Natural killer cell (primary cell): ENCODE measurements around the gene TTC9B. TPM values are rescaled to one million over a fixed set of nuclear protein-coding genes. Genes with fewer than 3 reads are reported as not detected.

Experiments
- ATAC-seq, 3 donors: fragments of 150-1000 bp in 2 of 3; fragments of 200-7000 bp in 1 of 3; cut with Tn5 transposase; 1 replicate in 1 of 3; 2 replicates in 2 of 3; pipeline ENCODE4 v1.10.0; 2021; ENCODE audit warnings: mild to moderate bottlenecking in 2 of 3, moderate library complexity in 2 of 3
- DNase-seq, 2 donors: peaks; one replicate each; pipeline versions ENCODE4 v3.0.0 to v3.0.0-alpha.2; 2013 to 2021; ENCODE audit warnings: mixed read lengths in 1 of 2
- H3K27ac ChIP-seq: one replicate; pipeline ENCODE4 v1.5.1; 2013; ENCODE audit warnings: mild to moderate bottlenecking, low read length
- H3K27me3 ChIP-seq: one replicate; pipeline ENCODE4 v1.6.1; 2013; ENCODE audit warnings: low read length; ENCODE audit not compliant: control insufficient read depth, insufficient read depth
- H3K36me3 ChIP-seq: one replicate; pipeline ENCODE4 v1.6.1; 2013; ENCODE audit warnings: low read length; ENCODE audit not compliant: control insufficient read depth, insufficient read depth
- H3K4me1 ChIP-seq: one replicate; pipeline ENCODE4 v1.6.1; 2013; ENCODE audit warnings: low read length; ENCODE audit not compliant: control insufficient read depth, insufficient read depth
- H3K4me3 ChIP-seq: one replicate; pipeline ENCODE4 v1.5.1; 2013; ENCODE audit warnings: low read length
- H3K9me3 ChIP-seq: one replicate; pipeline ENCODE4 v1.6.1; 2013; ENCODE audit warnings: low read length; ENCODE audit not compliant: control insufficient read depth, insufficient read depth
- H3K27ac Mint-ChIP-seq, 2 donors: one replicate each; pipeline ENCODE4 v1.8.0; 2022; ENCODE audit warnings: mild to moderate bottlenecking in 2 of 2, mixed read lengths in 2 of 2, moderate library complexity in 1 of 2
- H3K27me3 Mint-ChIP-seq, 2 donors: one replicate each; pipeline ENCODE4 v1.8.0; 2022; ENCODE audit warnings: low read depth in 2 of 2, mixed read lengths in 2 of 2
- H3K36me3 Mint-ChIP-seq: one replicate; pipeline ENCODE4 v1.8.0; 2022; ENCODE audit warnings: mixed read lengths
- H3K4me1 Mint-ChIP-seq, 2 donors: one replicate each; pipeline ENCODE4 v1.8.0; 2022; ENCODE audit warnings: mixed read lengths in 2 of 2
- H3K4me3 Mint-ChIP-seq: one replicate; pipeline ENCODE4 v1.8.0; 2022; ENCODE audit warnings: mild to moderate bottlenecking, moderate library complexity, mixed read lengths
- H3K9me3 Mint-ChIP-seq, 2 donors: one replicate each; pipeline ENCODE4 v1.8.0; 2022; ENCODE audit warnings: mixed read lengths in 2 of 2
- CTCF ChIP-seq: fragments of 200-600 bp; IDR thresholded peaks from one replicate; pipeline ENCODE4 v1.8.0; 2022; ENCODE audit warnings: antibody characterized with exemption
- WGBS: methylation state at CpG from one replicate; pipeline ENCODE4 v1.1.7; 2013; ENCODE audit warnings: missing lambda C conversion rate; ENCODE audit not compliant: insufficient coverage; 5-methylcytosine and 5-hydroxymethylcytosine counted together
- intact Hi-C: fragments of 100-400 bp; cut with micrococcal nuclease; formaldehyde crosslinking; loops from one replicate; pipeline ENCODE4 v1.14.2; 2022
- total RNA-seq, 4 donors: library from RNA; stranded (reverse); fragments of 120-200 nt in 1 of 4; gene quantifications; one replicate each; pipeline versions ENCODE4 v1.2.3 to v1.2.4, GENCODE V29; 2013 to 2022

TTC9B gene
- total RNA-seq, 3 donors from 2014 or later (not counting 1 experiment from before 2014, with no cell fraction given), result not detected

GRCh38 chr19:40229926-40230417, 11.8 kb upstream of the TTC9B start:
- Histone ChIP-seq H3K9me3 (no peaks in the 10 kb centered on the region), H3K4me1 (peaks cover 11% of the 10 kb centered on the region), H3K27me3 (peaks cover 16% of the 10 kb centered on the region), H3K27ac (no peak overlapping the region), H3K4me3 (no peak overlapping the region), H3K36me3 (peaks cover 9% of the 10 kb centered on the region)
- WGBS, result 78% methylated on average over 4 of the region's 4 CpGs
- Mint-ChIP-seq H3K36me3 (no peaks in the 10 kb centered on the region), H3K27me3 (peaks cover 16 to 21% of the 10 kb centered on the region in 2 donors), H3K4me1 (peaks cover 16 to 20% of the 10 kb centered on the region in 2 donors), H3K9me3 (no peaks in the 10 kb centered on the region), H3K4me3 (no peak overlapping the region), H3K27ac (peak overlapping the region; percentile 3 to 41)
- TF ChIP-seq CTCF, result no peak
- DNase-seq (no peak), ATAC-seq (no peak)
- intact Hi-C loops, result no loop called here

DNA sequence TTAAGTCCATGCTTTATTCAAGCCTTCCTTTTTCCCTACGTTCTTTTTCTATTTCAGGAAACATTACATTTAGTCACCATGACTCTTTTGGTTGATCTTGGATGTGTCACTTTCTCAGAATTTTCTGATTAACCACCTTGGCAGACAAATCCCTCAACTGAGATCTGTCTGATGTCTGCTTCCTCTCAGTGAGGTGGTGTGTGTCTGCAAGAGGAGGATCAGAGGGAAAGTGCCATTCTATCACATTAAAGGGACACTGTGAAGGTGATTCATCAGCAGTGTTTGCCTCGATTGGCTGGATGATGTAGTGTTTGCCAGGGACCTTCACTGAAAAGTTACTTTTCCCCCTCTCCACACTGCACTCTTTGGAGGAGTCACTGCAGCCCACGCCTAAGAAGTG, 11.3 kb upstream of the TTC9B start:
- no peak overlapping the region for H3K4me3 Mint-ChIP-seq
- DNase-seq (peak in 1 of 2 donors; percentile 28), ATAC-seq (peak in 1 of 3 donors; percentile 41)
- H3K9me3 Mint-ChIP-seq, result no peaks in the 10 kb centered on the region
- no peaks in the 10 kb centered on the region for H3K36me3 Mint-ChIP-seq
- no peak overlapping the region for H3K4me3 ChIP-seq
- H3K27ac ChIP-seq, result no peak overlapping the region
- H3K9me3 ChIP-seq, result no peaks in the 10 kb centered on the region
- peaks cover 7% of the 10 kb centered on the region for H3K36me3 ChIP-seq
- H3K27me3 ChIP-seq, result peaks cover 21% of the 10 kb centered on the region
- peaks cover 16 to 20% of the 10 kb centered on the region in 2 donors for H3K4me1 Mint-ChIP-seq
- H3K4me1 ChIP-seq, result peaks cover 11% of the 10 kb centered on the region
- intact Hi-C loops, result no loop called here
- 30% methylated on average over 2 of the region's 3 CpGs for WGBS
- H3K27ac Mint-ChIP-seq, result peak overlapping the region in 1 of 2 donors; percentile 41
- TF ChIP-seq CTCF, result no peak
- H3K27me3 Mint-ChIP-seq, result peaks cover 20 to 26% of the 10 kb centered on the region in 2 donors

- Mint-ChIP-seq H3K27ac (no peak overlapping the region), H3K9me3 (no peaks in the 10 kb centered on the region), H3K36me3 (no peaks in the 10 kb centered on the region), H3K27me3 (peaks cover 24 to 28% of the 10 kb centered on the region in 2 donors), H3K4me3 (no peak overlapping the region), H3K4me1 (peaks cover 16 to 20% of the 10 kb centered on the region in 2 donors)
- no peak for DNase-seq
- 94% methylated on average over 5 of the region's 5 CpGs for WGBS
- TF ChIP-seq CTCF, result no peak
- Histone ChIP-seq H3K4me3 (no peak overlapping the region), H3K36me3 (peaks cover 7% of the 10 kb centered on the region), H3K9me3 (no peaks in the 10 kb centered on the region), H3K4me1 (peaks cover 11% of the 10 kb centered on the region), H3K27me3 (peaks cover 25% of the 10 kb centered on the region), H3K27ac (no peak overlapping the region)
- ATAC-seq, result no peak
- intact Hi-C loops, result no loop called here
Measured at GRCh38 chr19:40228863-40229262, 10.7 kb upstream of the TTC9B start.

- no peaks in the 10 kb centered on the region for H3K9me3 Mint-ChIP-seq
- H3K27me3 ChIP-seq, result peaks cover 30% of the 10 kb centered on the region
- intact Hi-C loops, result no loop called here
- H3K4me1 ChIP-seq, result peaks cover 14% of the 10 kb centered on the region
- peaks cover 16 to 20% of the 10 kb centered on the region in 2 donors for H3K4me1 Mint-ChIP-seq
- peaks cover 24 to 28% of the 10 kb centered on the region in 2 donors for H3K27me3 Mint-ChIP-seq
- no peak overlapping the region for H3K4me3 Mint-ChIP-seq
- no peak for DNase-seq
- 56% methylated on average over 6 of the region's 10 CpGs for WGBS
- no peak overlapping the region for H3K4me3 ChIP-seq
- no peak for ATAC-seq
- no peaks in the 10 kb centered on the region for H3K36me3 Mint-ChIP-seq
- H3K9me3 ChIP-seq, result no peaks in the 10 kb centered on the region
- no peak for TF ChIP-seq CTCF
- H3K27ac Mint-ChIP-seq, result peak overlapping the region in 1 of 2 donors; percentile 23
- H3K27ac ChIP-seq, result no peak overlapping the region
- peaks cover 2% of the 10 kb centered on the region for H3K36me3 ChIP-seq
Measured at GRCh38 chr19:40228346-40228745, 10.2 kb upstream of the TTC9B start.
